Esophagus squamous epithelium (tissue), 5 donors: ENCODE measurements around the gene TMEM100. TPM values are rescaled to one million over a fixed set of nuclear protein-coding genes. Genes with fewer than 3 reads are reported as not detected.
A peak's percentile ranks its signal among the peaks of the same experiment; 100 is the strongest.

Experiments
- DNase-seq: peaks from one replicate; lab custom pipeline; 2025; lab: John Stamatoyannopoulos, UW
- H3K27ac ChIP-seq, 4 donors: fragments of 200-600 bp; sonication (generic); one replicate each; pipeline ENCODE4 v1.5.1; 2016 to 2019; ENCODE audit warnings: mild to moderate bottlenecking in 1 of 4
- H3K27me3 ChIP-seq, 4 donors: fragments of 200-600 bp; sonication (generic); 1 replicate in 3 of 4; 2 replicates in 1 of 4; pipeline versions ENCODE4 v1.5.1 to v1.6.0; 2017 to 2021; ENCODE audit warnings: antibody characterized with exemption in 1 of 4
- H3K36me3 ChIP-seq, 3 donors: fragments of 200-600 bp; sonication (generic); one replicate each; pipeline ENCODE4 v1.5.1; 2016 to 2019
- H3K4me1 ChIP-seq, 3 donors: fragments of 200-600 bp; sonication (generic); one replicate each; pipeline ENCODE4 v1.5.1; 2017 to 2019
- H3K4me3 ChIP-seq, 4 donors: fragments of 200-600 bp; sonication (generic); 1 replicate in 3 of 4; 2 replicates in 1 of 4; pipeline ENCODE4 v1.5.1; 2016 to 2019; ENCODE audit warnings: mild to moderate bottlenecking in 2 of 4, moderate library complexity in 1 of 4
- H3K9me3 ChIP-seq, 3 donors: fragments of 200-600 bp; sonication (generic); one replicate each; pipeline ENCODE4 v1.5.1; 2016 to 2019
- POLR2A ChIP-seq, 4 donors: fragments of 450-650 bp; IDR thresholded peaks; one replicate each; pipeline ENCODE4 v1.6.1; 2017; ENCODE audit warnings: antibody characterized with exemption in 4 of 4, mild to moderate bottlenecking in 4 of 4, moderate library complexity in 3 of 4
- WGBS, 2 donors: methylation state at CpG; one replicate each; pipeline ENCODE4 v1.1.5; 2018; 5-methylcytosine and 5-hydroxymethylcytosine counted together
- intact Hi-C: fragments of 100-400 bp; cut with DNase I; formaldehyde crosslinking; loops from one replicate; pipeline ENCODE4 v1.15.0; 2022
- total RNA-seq, 4 donors: library from RNA; depleted of rRNA; stranded (reverse); fragments of >200 nt; gene quantifications; one replicate each; pipeline ENCODE4 v1.1.0, GENCODE V29; 2016
- TF ChIP-seq, protein P1 (sequence below), 6 experiments: fragments of 450-650 bp in 4 of 6; fragments of 200-600 bp in 2 of 6; sonication (generic) in 2 of 6; IDR thresholded peaks; one replicate each; pipeline ENCODE4 v1.5.1; 2016 to 2019; ENCODE audit warnings: antibody characterized with exemption in 6 of 6, mild to moderate bottlenecking in 4 of 6, moderate library complexity in 4 of 6
- donor health status: DM: yes; HTN: yes; CAD: no.

TMEM100 gene
- total RNA-seq, 4 donors from 2014 or later, result 1.1 to 7.8 (median 3.1) TPM; not detected in 1

DNA sequence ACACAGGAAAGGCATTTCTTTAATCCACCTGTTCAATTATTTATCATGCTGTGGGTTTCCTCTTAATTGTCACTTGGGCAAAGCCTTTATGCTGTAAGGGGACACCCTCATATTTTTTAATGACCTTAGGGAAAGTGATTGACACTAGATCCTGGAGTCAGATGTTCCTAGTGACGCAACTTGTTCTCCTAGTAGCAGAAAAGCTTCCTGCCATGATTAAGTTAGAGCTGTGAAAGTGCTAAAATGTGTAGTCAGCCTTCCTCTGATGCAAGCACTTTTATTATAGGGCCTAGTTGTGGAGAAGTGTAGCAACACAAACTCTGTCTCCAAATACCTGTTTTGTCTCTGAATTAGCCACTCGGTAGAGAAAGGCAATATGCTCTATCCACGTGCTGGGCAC, 12.3 kb downstream of the TMEM100 start:
- WGBS, 2 donors, result 47 to 49% methylated on average over 3 of the region's 3 CpGs
- Histone ChIP-seq H3K4me3 (no peak overlapping the region), H3K9me3 (no peaks in the 10 kb centered on the region), H3K4me1 (peaks cover 0 to 30% (median 6%) of the 10 kb centered on the region in 3 donors), H3K27me3 (no peaks in the 10 kb centered on the region), H3K36me3 (no peaks in the 10 kb centered on the region), H3K27ac (peak overlapping the region in 2 of 4 donors; percentile 18 to 55)
- DNase-seq, result no peak
- no peak for TF ChIP-seq POLR2A (IDR thresholded peaks at IDR 0.05)
- intact Hi-C loops, result no loop called here

GRCh38 chr17:55709984-55710383, 12.7 kb downstream of the TMEM100 start:
- 66 to 88% methylated on average over 4 of the region's 4 CpGs for WGBS, 2 donors
- no peak for DNase-seq
- intact Hi-C loops, result no loop called here
- H3K27ac ChIP-seq, result peak overlapping the region in 1 of 4 donors; percentile 18
- no peak overlapping the region for H3K4me3 ChIP-seq
- H3K4me1 ChIP-seq, result peaks cover 0 to 30% (median 6%) of the 10 kb centered on the region in 3 donors
- H3K9me3 ChIP-seq, result no peaks in the 10 kb centered on the region
- TF ChIP-seq, protein P1, sequence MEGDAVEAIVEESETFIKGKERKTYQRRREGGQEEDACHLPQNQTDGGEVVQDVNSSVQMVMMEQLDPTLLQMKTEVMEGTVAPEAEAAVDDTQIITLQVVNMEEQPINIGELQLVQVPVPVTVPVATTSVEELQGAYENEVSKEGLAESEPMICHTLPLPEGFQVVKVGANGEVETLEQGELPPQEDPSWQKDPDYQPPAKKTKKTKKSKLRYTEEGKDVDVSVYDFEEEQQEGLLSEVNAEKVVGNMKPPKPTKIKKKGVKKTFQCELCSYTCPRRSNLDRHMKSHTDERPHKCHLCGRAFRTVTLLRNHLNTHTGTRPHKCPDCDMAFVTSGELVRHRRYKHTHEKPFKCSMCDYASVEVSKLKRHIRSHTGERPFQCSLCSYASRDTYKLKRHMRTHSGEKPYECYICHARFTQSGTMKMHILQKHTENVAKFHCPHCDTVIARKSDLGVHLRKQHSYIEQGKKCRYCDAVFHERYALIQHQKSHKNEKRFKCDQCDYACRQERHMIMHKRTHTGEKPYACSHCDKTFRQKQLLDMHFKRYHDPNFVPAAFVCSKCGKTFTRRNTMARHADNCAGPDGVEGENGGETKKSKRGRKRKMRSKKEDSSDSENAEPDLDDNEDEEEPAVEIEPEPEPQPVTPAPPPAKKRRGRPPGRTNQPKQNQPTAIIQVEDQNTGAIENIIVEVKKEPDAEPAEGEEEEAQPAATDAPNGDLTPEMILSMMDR (IDR thresholded peaks at IDR 0.05), result no peak
- no peak for TF ChIP-seq POLR2A (IDR thresholded peaks at IDR 0.05)
- H3K27me3 ChIP-seq, result no peaks in the 10 kb centered on the region
- no peaks in the 10 kb centered on the region for H3K36me3 ChIP-seq

- H3K9me3 ChIP-seq, result no peaks in the 10 kb centered on the region
- no peak overlapping the region for H3K4me3 ChIP-seq
- no peaks in the 10 kb centered on the region for H3K27me3 ChIP-seq
- 81 to 89% methylated on average over 7 of the region's 7 CpGs for WGBS, 2 donors
- intact Hi-C loops, result no loop called here
- H3K36me3 ChIP-seq, result no peaks in the 10 kb centered on the region
- H3K27ac ChIP-seq, result no peak overlapping the region
- TF ChIP-seq, protein P1 (IDR thresholded peaks at IDR 0.05), result no peak
- no peak for TF ChIP-seq POLR2A (IDR thresholded peaks at IDR 0.05)
- DNase-seq, result no peak
- H3K4me1 ChIP-seq, result peaks cover 0 to 30% (median 6%) of the 10 kb centered on the region in 3 donors
Observed at GRCh38 chr17:55709440-55709839, 13.2 kb downstream of the TMEM100 start.

DNA sequence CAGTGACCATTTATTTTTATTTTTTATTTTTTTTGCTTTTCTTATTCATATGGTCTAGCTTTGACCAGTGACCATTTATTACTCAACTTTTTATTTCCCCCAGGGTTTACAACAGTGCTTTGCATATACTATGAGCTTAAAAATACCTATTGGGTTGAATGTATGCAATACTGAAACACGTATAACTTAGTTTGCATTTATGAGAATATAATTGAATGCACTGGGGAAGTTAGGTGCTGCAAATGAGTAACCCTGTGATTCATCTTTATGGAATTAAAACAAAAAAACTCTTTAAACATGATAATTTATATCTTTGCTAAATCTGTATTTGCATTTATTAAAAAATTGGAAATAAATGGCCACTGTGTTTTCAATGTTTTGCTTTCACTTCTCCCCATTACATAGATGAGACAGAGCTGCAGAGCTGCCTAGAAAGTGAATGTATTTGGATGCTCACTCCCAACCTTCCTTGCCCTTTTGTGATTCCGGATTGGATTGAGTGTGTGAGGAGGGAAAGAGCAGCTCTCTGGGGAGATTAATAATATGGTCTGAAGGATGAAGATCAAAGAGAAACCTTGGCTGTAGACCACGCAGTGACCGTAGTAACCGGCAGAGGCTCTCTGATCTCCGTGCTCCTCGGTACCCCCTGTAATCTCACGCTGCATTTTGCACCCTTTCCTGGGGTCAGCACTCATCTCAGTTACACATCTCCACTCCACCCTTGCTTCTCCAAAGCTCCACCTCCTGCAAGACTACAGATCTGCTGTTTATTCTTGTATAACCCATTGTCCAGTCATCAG, 14.3 kb downstream of the TMEM100 start:
- TF ChIP-seq, protein P1 (IDR thresholded peaks at IDR 0.05), result no peak
- TF ChIP-seq POLR2A (IDR thresholded peaks at IDR 0.05), result no peak
- Histone ChIP-seq H3K9me3 (no peaks in the 10 kb centered on the region), H3K4me3 (no peak overlapping the region), H3K4me1 (peaks cover 0 to 30% (median 6%) of the 10 kb centered on the region in 3 donors), H3K36me3 (no peaks in the 10 kb centered on the region), H3K27ac (no peak overlapping the region), H3K27me3 (no peaks in the 10 kb centered on the region)
- intact Hi-C loops, result no loop called here
- DNase-seq, result no peak
- 52 to 59% methylated on average over 8 of the region's 8 CpGs for WGBS, 2 donors

DNA sequence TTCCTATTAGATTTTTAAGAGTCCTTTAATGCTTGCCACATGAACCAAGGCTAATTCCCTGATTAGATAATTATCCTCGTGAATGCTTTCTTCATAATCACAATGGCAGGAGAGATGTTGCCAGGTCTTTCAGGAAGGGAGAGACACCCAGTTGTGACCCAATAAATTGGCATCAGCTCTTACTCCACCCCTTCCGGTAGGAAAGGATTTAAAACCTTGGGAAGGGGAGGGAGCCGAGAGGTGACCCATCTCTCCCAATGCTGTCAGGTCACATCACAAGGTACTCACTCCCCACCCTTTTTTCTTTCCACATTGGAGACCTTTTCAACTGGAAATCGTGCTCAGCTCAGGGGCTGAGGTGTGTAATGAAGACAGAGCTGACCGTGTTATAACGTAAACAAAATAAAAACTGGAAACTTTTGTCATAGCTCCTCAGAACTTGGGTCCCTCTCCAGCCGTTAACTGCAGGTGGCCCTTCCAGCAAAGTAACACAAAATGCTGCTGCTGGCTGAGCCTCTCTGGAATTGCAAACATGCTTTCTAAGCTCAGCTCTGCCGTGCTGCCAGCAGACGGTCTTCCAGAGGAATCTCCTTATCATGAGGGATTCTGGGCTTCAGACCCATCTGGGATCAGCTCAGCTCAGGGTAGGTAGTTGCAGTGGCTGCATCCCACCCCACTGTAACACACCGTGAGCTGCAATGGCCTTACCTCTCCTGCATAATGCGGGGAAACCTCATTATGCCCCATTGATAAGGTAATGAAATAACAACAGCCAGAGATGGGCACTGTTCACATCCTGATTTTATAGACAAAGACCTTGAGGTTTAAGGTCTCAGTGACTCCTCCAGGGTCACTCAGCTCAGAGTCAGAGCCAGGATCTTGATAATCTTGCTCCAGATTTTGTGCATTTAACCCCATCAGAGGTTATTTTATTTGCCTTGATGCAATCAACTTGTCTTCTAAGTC, 15.6 kb downstream of the TMEM100 start:
- peaks cover 0 to 30% (median 6%) of the 10 kb centered on the region in 3 donors for H3K4me1 ChIP-seq
- no peak for DNase-seq
- H3K9me3 ChIP-seq, result no peaks in the 10 kb centered on the region
- TF ChIP-seq POLR2A (IDR thresholded peaks at IDR 0.05), result no peak
- TF ChIP-seq, protein P1 (IDR thresholded peaks at IDR 0.05), result no peak
- H3K27me3 ChIP-seq, result no peaks in the 10 kb centered on the region
- no peaks in the 10 kb centered on the region for H3K36me3 ChIP-seq
- 34 to 43% methylated on average over 8 to 11 of the region's 11 CpGs for WGBS, 2 donors
- H3K27ac ChIP-seq, result peak overlapping the region in 2 of 4 donors; percentile 29 to 57
- no peak overlapping the region for H3K4me3 ChIP-seq
- intact Hi-C loops, result no loop called here
